ENCODE measurements around the gene LCMT1. TPM values are rescaled to one million over a fixed set of nuclear protein-coding genes. Genes with fewer than 3 reads are reported as not detected.

The LCMT1 gene
- total and polyA plus RNA-seq, 2 of the 4 experiments (the other 2 are of a cell fraction): 33.1 to 60.4 TPM

GRCh38 chr16:25118851-25119578 lies 7.5 kb downstream of the LCMT1 start:
- ChIA-PET CTCF (interaction anchor here (1.1 kb wide), 1 partner anchor 14 kb away, joined by 3 read pairs; no protein-coding TSS in a partner anchor), POLR2A (ENCODE audit: unreplicated experiment) (no interaction called here)
- intact Hi-C loops (cut with micrococcal nuclease) (loop anchor here (10.0 kb wide), 1 partner anchor 284 kb away; no protein-coding TSS in a partner anchor), dilution Hi-C loops (cut with HindIII; ENCODE audit: low sequenced_read_pairs, unreplicated experiment) (no loop called here), in situ Hi-C loops (cut with MboI; ENCODE audit: low sequenced_read_pairs) (no loop called here)
- H4K20me1 ChIP-seq (ENCODE audit: insufficient read depth, low read length): peaks cover 10% of the 10 kb centered on the region
- H3K79me1 ChIP-seq (ENCODE audit: low read depth in 1 of 2, low read length in 2 of 2): peaks cover 27 to 65% of the 10 kb centered on the region in 2 experiments
- no peaks in the 10 kb centered on the region for H3K9me3 ChIP-seq (ENCODE audit: control insufficient read depth, insufficient read depth, low read length)
- no peak overlapping the region for H3K56ac ChIP-seq (ENCODE audit: extremely low read depth, insufficient read depth, low read length)
- no peak for ATAC-seq (ENCODE audit: low read depth)
- H3K27me3 ChIP-seq (ENCODE audit: control insufficient read depth, insufficient read depth, low read length): no peaks in the 10 kb centered on the region
- H4K5ac ChIP-seq (ENCODE audit: low read depth, low read length): no peak overlapping the region
- no peak overlapping the region for H2AK9ac ChIP-seq (replicated peaks; ENCODE audit: low read depth, low read length, poor library complexity)
- H3K4me1 ChIP-seq (ENCODE audit: control insufficient read depth, insufficient read depth, low read length): no peaks in the 10 kb centered on the region
- no peak for TF ChIP-seq FOS (IDR thresholded peaks at IDR 0.05; ENCODE audit: low read depth, low read length)
- no peak for TF ChIP-seq ELK1 (IDR thresholded peaks at IDR 0.05; ENCODE audit: borderline replicate concordance, low read depth, low read length)
- TF ChIP-seq RCOR1 (IDR thresholded peaks at IDR 0.05; ENCODE audit: insufficient replicate concordance, low read length): no peak
- TF ChIP-seq RFX5 (IDR thresholded peaks at IDR 0.05; ENCODE audit: low read depth, low read length): no peak
- TF ChIP-seq USF2 (IDR thresholded peaks at IDR 0.05; ENCODE audit: low read depth, low read length): no peak
- no peak for TF ChIP-seq CEBPB (IDR thresholded peaks at IDR 0.05; ENCODE audit: low read depth, low read length)
- no peak for TF ChIP-seq RAD21 (IDR thresholded peaks at IDR 0.05; ENCODE audit: low read length)
- no peak for TF ChIP-seq CTCF (conservative IDR thresholded peaks at IDR 0.05; ENCODE audit: low read depth, low read length)
- no peak for TF ChIP-seq MXI1 (IDR thresholded peaks at IDR 0.05; ENCODE audit: borderline replicate concordance, low read depth, low read length)
- H3K18ac ChIP-seq (ENCODE audit: low read depth, low read length): no peak overlapping the region
- no peak overlapping the region for H2AFZ ChIP-seq (replicated peaks; ENCODE audit: low read length, poor library complexity)
- BruUV-seq (replicated peaks): no TSS peak
- DNase-seq: no peak
- H3K4ac ChIP-seq (ENCODE audit: low read depth, low read length): no peak overlapping the region
- H3K23ac ChIP-seq (ENCODE audit: low read depth, low read length): no peak overlapping the region
- H2BK120ac ChIP-seq (ENCODE audit: low read depth, low read length): no peak overlapping the region
- peaks cover 14% of the 10 kb centered on the region for H3K36me3 ChIP-seq (ENCODE audit: control insufficient read depth, insufficient read depth, low read length)
- no peak overlapping the region for H2BK15ac ChIP-seq (ENCODE audit: low read depth, low read length)
- peaks cover 3% of the 10 kb centered on the region; the same call in 1 of the 2 replicates for H3K9me1 ChIP-seq (ENCODE audit: insufficient read depth, low read length)
- no peak overlapping the region for H3K14ac ChIP-seq (replicated peaks; ENCODE audit: low read depth, low read length)
- no peak overlapping the region for H3K4me3 ChIP-seq (ENCODE audit: insufficient read depth, low read depth, low read length)
- H2BK20ac ChIP-seq (ENCODE audit: low read depth, low read length): no peak overlapping the region
- no peak overlapping the region for H4K91ac ChIP-seq (ENCODE audit: insufficient read depth, low read depth, low read length)
- no peak overlapping the region for H3K4me2 ChIP-seq (ENCODE audit: low read depth, low read length)
- H3K27ac ChIP-seq (ENCODE audit: insufficient read depth, low read length): no peak overlapping the region
- no peak overlapping the region for H2AK5ac ChIP-seq (ENCODE audit: low read depth, low read length)
- no peak overlapping the region for H4K8ac ChIP-seq (ENCODE audit: low read depth in 2 of 2, low read length in 2 of 2)
- H3K9ac ChIP-seq (ENCODE audit: low read depth, low read length): no peak overlapping the region
- 92% methylated on average over 7 of the region's 14 CpGs; no CpG with 5 or more reads in 1 of the 2 experiments for WGBS, 2 experiments (ENCODE audit: extremely low coverage in 2 of 2, insufficient read length in 1 of 2)
- no peak overlapping the region for H2BK5ac ChIP-seq (ENCODE audit: low read depth, low read length, poor library complexity, severe bottlenecking)

Measured in IMR-90 (cell line).